Keratinocyte (primary cell): ENCODE results near the gene CMTM2.

ENCODE experiments used
- CTCF ChIP-seq, 3 experiments: IDR thresholded peaks in 1 of 3; conservative IDR thresholded peaks in 1 of 3; optimal IDR thresholded peaks in 1 of 3; 2 replicates in 2 of 3; 3 replicates in 1 of 3; pipeline versions ENCODE3 to v1.5.1; 2011; ENCODE audit warnings: low read length in 3 of 3, mild to moderate bottlenecking in 3 of 3, moderate library complexity in 2 of 3, control low read depth in 1 of 3, inconsistent platforms in 1 of 3; ENCODE audit not compliant: insufficient read depth in 2 of 3; ENCODE audit errors: extremely low read depth in 1 of 3
- EZH2 ChIP-seq: IDR thresholded peaks from one replicate; pipeline ENCODE4 v1.6.1; 2012; ENCODE audit warnings: inconsistent platforms, mild to moderate bottlenecking, low read length, moderate library complexity

DNA sequence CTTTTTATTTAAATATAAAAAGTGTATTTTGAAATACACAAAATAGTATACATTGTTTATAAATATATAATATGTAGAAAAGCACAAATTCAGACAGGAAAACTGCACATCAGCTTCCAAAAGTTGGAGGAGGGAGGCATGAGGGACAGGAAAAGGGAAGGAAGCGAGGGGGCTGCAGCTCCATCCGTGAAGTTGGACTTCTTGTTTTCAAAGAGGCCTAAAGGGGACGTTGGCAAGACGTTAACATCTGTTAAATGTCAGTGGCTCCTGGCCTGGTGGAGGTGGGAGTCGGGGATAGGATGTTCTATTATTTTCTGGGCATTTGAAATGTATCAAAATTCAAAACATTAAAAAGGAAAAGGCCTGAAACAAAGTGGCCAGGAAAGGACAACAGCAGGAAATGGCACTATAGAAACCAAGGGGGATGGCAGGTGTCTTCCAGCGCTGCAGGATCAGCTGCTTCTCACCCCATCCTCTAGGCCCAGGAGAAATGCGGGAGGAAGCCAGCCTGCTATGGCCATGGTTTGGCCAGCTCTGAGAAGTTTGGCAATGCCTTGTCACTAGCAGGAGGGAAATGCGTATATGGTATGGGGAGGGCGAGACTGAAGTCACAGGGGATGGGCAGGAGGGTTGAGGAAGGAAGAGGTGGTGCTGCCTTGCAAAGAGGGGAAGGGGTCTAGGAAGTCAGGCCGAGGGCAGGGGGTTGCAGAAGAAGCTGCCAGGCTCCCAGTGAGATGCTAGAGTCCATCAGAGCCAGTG lies 6.4 kb downstream of the CMTM2 start:
- TF ChIP-seq CTCF (optimal IDR thresholded peaks at IDR 0.05 in 1 of 3, IDR thresholded peaks at IDR 0.05 in 1 of 3, conservative IDR thresholded peaks at IDR 0.05 in 1 of 3; ENCODE audit: extremely low read depth in 1 of 3, insufficient read depth in 2 of 3, low read length in 3 of 3) = no peak
- no peak for TF ChIP-seq EZH2
